ENCODE data around the gene ELMO1. TPM values are rescaled to one million over a fixed set of nuclear protein-coding genes. Genes with fewer than 3 reads are reported as not detected.

The ELMO1 gene
- total RNA-seq, 1 donor from 2014 or later, result 66.1 TPM

- Mint-ChIP-seq H3K4me3 (ENCODE audit: low read depth) (no peak overlapping the region), H3K27ac (no peak overlapping the region), H3K9me3 (ENCODE audit: low read depth) (peaks cover 6% of the 10 kb centered on the region), H3K4me1 (ENCODE audit: low read depth) (peaks cover 29% of the 10 kb centered on the region), H3K36me3 (ENCODE audit: insufficient read depth) (peaks cover 22% of the 10 kb centered on the region), H3K27me3 (no peaks in the 10 kb centered on the region)
- no peak for DNase-seq (ENCODE audit: low spot score, unreplicated experiment)
- TF ChIP-seq CTCF (IDR thresholded peaks at IDR 0.05; ENCODE audit: unreplicated experiment), result no peak
These were observed 112.4 kb downstream of the ELMO1 start for GRCh38 chr7:37336259-37336658.

- H3K9me3 Mint-ChIP-seq (ENCODE audit: low read depth), result peaks cover 17% of the 10 kb centered on the region
- no peak overlapping the region for H3K4me3 Mint-ChIP-seq (ENCODE audit: low read depth)
- peaks cover 29% of the 10 kb centered on the region for H3K36me3 Mint-ChIP-seq (ENCODE audit: insufficient read depth)
- H3K27ac Mint-ChIP-seq, result peak overlapping the region; percentile 8
- no peak for DNase-seq (ENCODE audit: low spot score, unreplicated experiment)
- no peaks in the 10 kb centered on the region for H3K27me3 Mint-ChIP-seq
- H3K4me1 Mint-ChIP-seq (ENCODE audit: low read depth), result peaks cover 18% of the 10 kb centered on the region
- no peak for TF ChIP-seq CTCF (IDR thresholded peaks at IDR 0.05; ENCODE audit: unreplicated experiment)
These were observed 115.6 kb downstream of the ELMO1 start for GRCh38 chr7:37333075-37333474.

GRCh38 chr7:37332243-37333016, 116.2 kb downstream of the ELMO1 start:
- Mint-ChIP-seq H3K36me3 (ENCODE audit: insufficient read depth) (peaks cover 29% of the 10 kb centered on the region), H3K27me3 (no peaks in the 10 kb centered on the region), H3K9me3 (ENCODE audit: low read depth) (peaks cover 17% of the 10 kb centered on the region), H3K4me1 (ENCODE audit: low read depth) (peaks cover 18% of the 10 kb centered on the region), H3K4me3 (ENCODE audit: low read depth) (no peak overlapping the region), H3K27ac (no peak overlapping the region)
- DNase-seq (ENCODE audit: low spot score, unreplicated experiment), result no peak
- TF ChIP-seq CTCF (IDR thresholded peaks at IDR 0.05; ENCODE audit: unreplicated experiment), result no peak

- no peak overlapping the region for H3K27ac Mint-ChIP-seq
- TF ChIP-seq CTCF (IDR thresholded peaks at IDR 0.05; ENCODE audit: unreplicated experiment), result no peak
- no peak overlapping the region for H3K4me3 Mint-ChIP-seq (ENCODE audit: low read depth)
- no peak for DNase-seq (ENCODE audit: low spot score, unreplicated experiment)
- peaks cover 22% of the 10 kb centered on the region for H3K4me1 Mint-ChIP-seq (ENCODE audit: low read depth)
- H3K27me3 Mint-ChIP-seq, result no peaks in the 10 kb centered on the region
- peaks cover 11% of the 10 kb centered on the region for H3K9me3 Mint-ChIP-seq (ENCODE audit: low read depth)
- peaks cover 26% of the 10 kb centered on the region for H3K36me3 Mint-ChIP-seq (ENCODE audit: insufficient read depth)
These were observed 117.9 kb downstream of the ELMO1 start for GRCh38 chr7:37330775-37331174.

- Mint-ChIP-seq H3K27me3 (no peaks in the 10 kb centered on the region), H3K27ac (peak overlapping the region; percentile 49), H3K4me3 (ENCODE audit: low read depth) (no peak overlapping the region), H3K4me1 (ENCODE audit: low read depth) (peaks cover 22% of the 10 kb centered on the region), H3K9me3 (ENCODE audit: low read depth) (peaks cover 11% of the 10 kb centered on the region), H3K36me3 (ENCODE audit: insufficient read depth) (peaks cover 24% of the 10 kb centered on the region)
- TF ChIP-seq CTCF (IDR thresholded peaks at IDR 0.05; ENCODE audit: unreplicated experiment), result no peak
- no peak for DNase-seq (ENCODE audit: low spot score, unreplicated experiment)
These were observed 118.7 kb downstream of the ELMO1 start for GRCh38 chr7:37329940-37330339.
